Sigmoid colon (tissue), 4 donors: ENCODE results near the gene HS3ST4.

Experiments used
- CTCF ChIP-seq, 4 experiments: fragments of 450-650 bp in 3 of 4; fragments of 200-600 bp in 1 of 4; IDR thresholded peaks; one replicate each; pipeline ENCODE4 v1.5.1; 2016 to 2019; ENCODE audit warnings: antibody characterized with exemption in 4 of 4, mild to moderate bottlenecking in 3 of 4, moderate library complexity in 2 of 4
- EP300 ChIP-seq, 4 donors: sonication (generic); formaldehyde crosslinking; IDR thresholded peaks; one replicate each; pipeline ENCODE4 v1.6.1; 2017; ENCODE audit warnings: antibody characterized with exemption in 4 of 4
- POLR2A ChIP-seq, 2 donors: fragments of 450-650 bp; IDR thresholded peaks; one replicate each; pipeline ENCODE4 v1.6.1; 2016; ENCODE audit warnings: antibody characterized with exemption in 2 of 2, mild to moderate bottlenecking in 2 of 2, moderate library complexity in 2 of 2

- no peak for TF ChIP-seq EP300 (IDR thresholded peaks at IDR 0.05)
- TF ChIP-seq CTCF (IDR thresholded peaks at IDR 0.05) = no peak
- TF ChIP-seq POLR2A (IDR thresholded peaks at IDR 0.05) = no peak
These were observed 233.7 kb downstream of the HS3ST4 start for GRCh38 chr16:25925421-25925820.
